Measurements from ENCODE around the gene TK2.

Gene TK2

DNA sequence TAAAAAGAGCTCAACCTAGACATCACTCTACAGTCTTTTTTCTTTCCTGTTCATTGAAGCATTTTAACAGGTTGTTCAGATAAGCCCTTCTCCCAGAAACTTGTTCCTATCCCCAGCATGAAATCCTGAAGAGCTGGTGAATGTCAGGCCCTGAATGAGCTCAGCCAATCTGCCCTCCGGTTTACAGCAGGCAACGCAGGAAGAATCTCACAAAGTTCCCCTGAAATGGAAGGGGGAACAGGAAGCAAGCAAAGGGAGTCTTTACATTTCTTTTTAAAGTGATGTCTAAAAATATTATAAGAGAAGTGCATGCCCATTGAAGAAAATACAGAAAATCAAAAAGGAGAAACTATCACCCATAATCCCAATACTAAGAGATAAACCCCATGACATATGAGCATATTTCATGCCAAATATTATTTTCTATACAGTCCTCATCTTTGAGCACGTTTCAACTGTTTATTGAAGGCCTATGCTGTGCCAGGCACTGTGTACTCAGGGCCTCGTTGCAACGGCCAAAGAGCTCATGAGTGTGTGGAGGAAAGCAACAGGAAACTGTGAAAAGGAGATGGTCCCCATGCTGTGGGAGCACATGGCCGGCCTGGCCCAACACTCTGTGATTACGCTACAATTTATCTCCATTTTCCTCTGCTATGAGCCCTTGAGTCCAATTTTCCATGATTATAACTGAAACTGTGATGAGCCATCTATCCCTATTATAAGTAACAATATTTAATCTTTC, 5.7 kb downstream of the TK2 start:
- DNase-seq, result no peak

DNA sequence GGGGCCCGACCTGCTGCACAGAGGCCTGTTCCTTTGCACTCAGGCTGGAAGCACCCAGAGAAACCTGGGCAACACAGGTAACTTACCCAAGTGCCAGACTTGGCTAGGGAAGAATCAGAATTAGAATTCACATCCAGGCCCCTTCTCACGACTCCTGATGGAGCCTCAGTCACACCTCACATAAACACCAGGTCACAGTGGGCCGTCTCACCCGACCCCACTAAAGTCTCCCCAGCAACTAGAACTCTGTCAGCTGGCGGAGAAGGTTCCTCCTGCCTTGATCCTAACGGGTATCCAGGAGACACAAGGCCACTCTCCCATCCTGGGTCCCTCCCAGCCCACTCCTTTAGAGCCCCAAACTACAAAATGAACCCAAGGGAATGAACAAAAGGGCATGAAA, 6.4 kb downstream of the TK2 start:
- no peak for DNase-seq

DNA sequence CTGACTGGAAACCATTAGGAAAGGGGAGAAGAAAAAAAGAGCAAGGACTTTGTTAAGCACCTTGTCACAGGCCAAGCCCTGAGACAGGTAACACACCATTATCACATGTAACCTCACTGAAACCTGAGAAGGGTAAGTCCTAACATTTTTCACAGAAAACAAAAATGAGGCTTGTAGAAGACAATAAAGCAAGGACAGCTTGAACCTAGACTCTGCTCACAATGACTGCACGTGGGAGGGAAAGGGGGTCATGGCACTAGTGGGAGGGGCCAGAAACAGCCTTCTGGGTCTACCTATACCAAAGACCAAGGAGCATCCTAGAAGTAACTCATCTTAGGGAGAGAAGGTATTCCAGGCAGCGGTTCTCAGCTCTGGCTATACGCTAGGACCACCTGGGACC, 7.5 kb downstream of the TK2 start:
- no peak for DNase-seq

DNA sequence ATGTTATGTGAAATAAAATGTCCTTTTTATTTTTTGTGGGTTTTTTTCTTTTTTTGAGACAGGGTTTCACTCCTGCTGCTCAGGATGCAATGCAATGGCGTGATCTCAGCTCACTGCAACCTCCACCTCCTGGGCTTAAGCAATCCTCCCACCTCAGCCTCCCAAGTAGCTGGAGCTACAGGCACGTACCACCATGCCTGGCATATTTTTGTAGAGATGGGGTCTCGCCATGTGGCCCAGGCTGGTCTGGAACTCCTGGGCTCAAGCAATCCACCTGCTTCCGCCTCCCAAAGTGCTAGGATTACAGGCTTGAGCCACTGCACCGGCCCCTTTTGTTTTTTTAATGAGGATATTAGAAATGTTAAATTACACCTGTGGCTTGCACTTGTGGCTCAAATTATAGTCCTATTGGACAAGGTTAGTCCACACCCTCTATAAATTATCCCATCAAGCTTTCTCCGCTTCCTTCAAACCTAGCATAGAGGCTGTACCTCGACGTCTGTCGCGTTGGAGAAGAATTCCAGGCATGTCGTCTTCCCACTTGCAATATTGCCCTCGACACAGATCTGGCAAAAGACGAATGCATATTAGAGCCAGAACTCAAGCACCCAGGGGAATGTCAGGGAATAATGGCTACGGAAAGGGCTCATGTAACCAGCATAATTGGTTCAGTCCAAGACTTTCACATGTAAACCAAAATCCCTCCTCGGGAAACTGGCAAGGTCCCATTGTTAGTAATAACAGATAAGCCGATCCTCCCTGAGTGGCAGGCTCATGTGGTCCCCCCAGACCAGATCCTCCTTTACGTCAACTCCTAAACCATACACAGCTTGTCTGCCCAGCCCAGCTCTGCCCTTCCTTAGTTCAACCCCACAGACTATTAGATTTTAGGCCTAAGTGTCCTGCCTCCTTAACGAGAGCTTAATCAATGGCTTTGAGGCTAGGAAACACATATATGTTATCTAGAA, 8.2 kb downstream of the TK2 start:
- DNase-seq, result no peak

DNA sequence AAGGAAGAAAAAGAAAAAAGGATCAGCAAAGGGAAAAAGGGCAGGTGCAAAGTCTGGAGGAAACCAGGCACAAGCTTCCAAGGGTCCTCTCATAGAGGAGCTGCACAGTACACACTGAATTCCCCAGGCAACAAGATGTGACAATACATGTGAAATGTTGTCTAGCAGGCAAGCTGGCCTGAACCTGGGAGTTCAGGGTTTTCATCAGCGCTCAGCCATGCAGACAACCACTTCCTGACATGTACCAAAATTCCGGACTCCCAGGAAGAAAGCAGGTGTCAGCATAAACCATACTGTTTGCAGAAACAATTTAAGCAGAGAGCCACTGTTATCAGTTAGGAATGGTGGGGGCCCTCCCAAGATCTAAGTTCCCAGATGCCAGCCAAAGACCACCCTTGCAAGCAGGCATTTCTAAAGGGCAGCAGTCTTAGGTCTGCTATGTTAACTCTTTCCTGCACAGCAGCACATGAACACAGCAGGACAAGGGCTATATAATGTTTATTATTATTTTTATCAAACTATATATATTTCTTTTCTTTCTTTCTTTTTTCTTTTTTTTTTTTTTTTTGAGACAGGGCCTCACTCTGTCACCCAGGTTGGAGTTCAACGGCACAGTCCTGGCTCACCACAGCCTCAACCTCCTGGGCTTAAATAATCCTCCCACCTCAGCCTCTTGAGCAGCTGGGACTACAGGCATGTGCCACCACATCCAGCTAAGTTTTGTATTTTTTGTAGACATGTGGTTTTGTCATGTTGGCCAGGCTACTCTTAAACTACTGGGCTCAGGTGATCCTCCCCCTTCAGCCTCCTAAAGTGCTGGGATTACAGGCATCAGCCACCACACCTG, 10.1 kb downstream of the TK2 start:
- DNase-seq, result no peak

DNA sequence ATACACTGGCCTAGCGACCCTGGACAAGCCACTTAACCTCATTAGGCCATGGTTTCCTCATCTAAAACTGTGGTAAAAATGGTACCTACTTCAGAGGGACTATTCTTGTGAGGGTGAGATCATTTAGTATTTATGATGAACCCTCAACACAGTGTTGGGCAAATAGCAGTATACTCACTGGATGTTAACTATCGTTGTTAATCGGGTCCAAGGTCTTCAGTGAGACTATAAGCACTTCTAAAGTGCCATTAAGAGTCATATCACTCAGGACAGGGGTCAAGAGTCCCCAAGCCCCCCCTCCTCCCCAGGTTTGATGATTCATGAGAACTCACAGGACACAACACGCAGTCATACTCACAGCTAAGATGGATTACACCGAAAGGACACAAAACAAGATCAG, 11.0 kb downstream of the TK2 start:
- DNase-seq, result no peak

DNA sequence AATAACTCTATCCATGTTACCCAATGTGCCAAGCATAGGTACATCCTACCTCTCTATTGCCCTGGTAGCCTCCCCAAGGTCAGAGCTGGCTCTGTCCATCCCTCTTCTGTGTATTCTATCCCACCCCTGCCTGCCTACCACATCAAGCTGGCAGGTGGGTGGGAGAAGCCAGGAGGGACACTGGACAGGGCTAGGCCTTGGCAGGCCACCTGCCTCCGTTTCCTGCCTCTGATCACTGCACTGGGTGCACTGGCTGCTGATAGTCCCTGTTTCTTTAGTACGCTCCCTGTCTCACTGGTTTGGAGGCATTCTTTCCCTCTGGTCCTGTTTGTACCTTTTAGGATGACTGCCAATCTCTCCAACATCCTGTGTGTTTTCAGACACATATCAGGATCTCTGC, 12.7 kb downstream of the TK2 start:
- no peak for DNase-seq

DNA sequence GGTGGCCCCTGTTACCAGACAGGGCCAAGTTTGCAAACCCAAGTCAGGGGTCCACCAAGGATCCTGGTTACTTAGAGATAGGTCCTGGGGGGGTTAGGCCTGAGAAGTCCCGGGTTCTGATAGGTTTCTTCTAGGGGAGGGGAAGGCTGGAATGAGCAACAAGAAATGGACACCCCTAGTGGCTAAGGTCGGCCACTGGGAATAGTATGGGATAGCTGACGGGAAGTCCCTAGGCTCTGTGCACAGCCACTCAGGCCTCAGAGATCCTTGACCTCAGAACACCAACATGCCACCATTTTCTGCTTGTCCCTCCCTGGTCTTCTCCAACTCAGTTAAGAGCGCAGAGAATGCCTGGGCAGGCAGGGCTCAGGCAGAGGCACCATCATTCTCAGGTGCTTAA, 13.4 kb downstream of the TK2 start:
- DNase-seq, result no peak

DNA sequence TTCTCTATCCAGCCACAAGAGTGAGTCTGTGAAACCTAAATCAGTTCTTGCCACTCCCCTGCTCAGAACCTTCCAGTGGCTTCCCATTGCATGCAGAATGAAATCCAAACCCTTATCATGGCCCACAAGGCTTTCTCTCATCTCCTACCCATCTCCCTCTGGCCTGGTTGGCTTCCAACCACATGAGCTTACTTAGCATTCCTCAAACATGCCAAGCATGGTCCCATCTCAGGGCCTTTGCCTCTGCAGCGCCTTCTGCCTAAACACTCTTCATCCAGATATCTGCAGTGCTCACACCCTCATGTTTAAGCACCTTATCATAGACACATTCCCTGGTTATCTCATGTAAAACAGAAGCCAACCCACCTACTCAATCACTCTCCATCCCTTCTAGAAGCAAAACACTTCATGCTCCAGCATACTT, 15.5 kb downstream of the TK2 start:
- DNase-seq, result no peak

DNA sequence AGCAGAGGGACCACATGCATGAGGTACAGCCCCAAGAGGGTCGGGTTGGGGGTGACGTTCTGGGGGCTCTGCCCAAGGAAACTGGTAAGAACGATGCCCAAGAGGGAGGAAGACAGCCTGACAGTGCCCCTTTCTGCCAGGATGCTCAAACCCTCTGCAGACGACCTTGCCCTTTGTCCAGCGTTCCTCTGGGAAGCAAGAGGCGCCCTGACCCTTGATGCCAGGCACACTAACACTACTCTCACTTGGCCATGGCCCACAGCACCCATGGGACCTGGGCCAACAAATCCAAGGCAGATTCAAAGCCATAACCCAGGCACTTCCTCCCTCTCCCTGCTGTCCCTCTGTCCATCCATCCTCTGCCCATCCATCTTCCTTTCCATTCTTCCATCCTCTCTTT, 20.4 kb downstream of the TK2 start:
- DNase-seq, result no peak

DNA sequence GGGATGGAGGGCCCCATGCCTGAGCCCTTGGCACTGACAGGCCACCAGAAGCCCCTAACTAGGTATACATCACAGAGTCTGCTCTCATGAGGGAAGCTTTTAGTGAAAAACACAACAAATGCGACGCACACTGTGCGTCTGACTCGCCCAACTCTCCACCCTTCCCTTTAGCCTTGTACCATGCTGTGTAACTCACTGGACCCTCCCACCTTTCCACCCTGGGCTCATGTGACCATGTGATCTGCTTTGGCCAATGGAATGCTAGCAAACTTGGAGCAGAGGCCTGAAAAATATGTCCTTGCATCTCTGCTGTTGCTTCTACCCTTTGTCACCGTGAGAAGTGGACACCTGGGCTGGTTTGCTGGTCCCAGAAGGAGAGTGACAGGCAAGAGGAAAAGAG, 21.6 kb downstream of the TK2 start:
- DNase-seq, result no peak

DNA sequence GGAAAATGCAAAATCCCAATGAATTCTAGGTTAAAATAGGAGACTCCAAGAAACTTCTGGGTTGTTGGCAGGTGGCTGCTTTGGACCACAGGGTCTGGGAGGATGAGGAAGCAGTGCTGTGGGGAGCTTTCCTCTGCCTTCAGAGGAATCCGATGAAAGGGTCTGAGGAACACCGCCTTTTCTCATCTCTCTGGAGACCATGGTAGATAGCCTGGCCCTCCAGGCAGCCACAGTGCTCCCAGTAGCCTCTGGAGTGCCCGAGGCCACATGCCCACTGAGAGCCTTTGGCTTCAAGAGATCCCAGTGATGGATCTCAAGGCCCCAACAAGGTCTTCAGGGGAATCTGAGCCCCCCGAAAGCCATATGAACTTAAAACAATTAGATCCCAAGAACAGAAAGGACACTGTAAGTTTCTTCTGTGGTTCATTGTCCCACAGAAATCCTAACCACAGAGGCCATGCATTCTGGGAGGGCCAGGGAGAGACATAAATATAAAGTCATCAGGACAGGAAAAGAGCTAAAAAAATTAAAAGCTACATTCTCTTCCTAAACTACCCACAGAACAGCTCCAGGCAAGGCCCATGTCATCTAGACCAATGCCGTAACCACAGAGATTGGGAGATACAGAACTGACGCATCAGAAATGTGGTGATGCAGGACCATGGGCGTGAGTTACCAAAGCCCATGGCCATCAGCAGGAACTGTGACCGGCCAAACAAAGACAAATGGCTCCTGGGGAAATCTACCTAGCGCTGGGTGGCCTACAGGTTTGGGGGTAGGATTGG, 24.3 kb downstream of the TK2 start:
- DNase-seq, result no peak

DNA sequence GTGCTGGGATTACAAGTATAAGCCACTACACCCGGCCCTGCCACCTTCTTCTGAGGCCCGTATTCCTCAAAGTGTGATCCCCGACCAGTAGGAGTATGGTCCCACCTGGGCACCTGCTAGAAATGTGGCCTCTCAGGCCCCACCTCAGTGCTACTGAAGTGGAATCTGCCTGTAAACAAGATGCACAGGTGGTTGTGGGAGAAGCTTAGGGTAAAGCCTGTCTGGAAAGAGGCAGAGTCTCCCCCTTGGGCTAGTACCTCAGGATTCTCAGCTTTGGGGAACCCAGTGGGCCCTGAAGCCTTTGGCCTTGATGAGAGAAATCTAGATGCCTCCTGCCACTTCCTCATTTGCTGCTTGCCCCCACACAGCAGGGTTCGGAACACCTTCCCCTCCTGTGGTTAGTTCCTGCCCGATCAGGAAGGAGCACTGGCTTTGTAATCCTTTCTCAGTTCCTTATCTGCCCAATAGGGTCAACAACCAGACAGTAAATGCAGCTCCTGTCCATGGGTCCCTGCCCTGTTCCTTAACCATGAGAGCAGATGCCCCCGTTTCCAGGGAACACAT, 25.2 kb downstream of the TK2 start:
- DNase-seq, result no peak

DNA sequence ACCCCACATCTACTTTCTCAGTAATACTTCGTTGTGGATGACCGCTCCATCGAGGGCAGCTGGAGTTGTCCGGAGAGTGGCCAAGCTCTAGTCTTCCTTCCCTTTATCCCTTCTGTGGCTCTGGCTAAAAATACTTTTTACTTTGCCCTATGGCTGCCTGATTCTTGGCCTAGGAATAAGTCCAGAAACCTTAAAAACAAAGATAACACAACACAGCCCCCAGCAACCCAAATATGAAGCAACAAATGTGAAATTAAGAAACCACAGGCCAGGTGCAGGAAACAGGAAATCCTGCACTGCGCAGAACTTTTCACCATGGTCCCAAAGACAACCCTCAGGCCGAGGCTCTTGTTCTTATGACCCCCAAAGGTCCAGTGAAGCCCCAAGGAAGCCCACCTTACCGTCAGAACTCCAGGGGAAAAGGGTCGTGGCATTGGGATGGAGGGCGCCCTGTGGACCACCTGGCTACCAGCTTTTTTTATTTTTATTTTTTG, 26.0 kb downstream of the TK2 start:
- DNase-seq, result no peak

DNA sequence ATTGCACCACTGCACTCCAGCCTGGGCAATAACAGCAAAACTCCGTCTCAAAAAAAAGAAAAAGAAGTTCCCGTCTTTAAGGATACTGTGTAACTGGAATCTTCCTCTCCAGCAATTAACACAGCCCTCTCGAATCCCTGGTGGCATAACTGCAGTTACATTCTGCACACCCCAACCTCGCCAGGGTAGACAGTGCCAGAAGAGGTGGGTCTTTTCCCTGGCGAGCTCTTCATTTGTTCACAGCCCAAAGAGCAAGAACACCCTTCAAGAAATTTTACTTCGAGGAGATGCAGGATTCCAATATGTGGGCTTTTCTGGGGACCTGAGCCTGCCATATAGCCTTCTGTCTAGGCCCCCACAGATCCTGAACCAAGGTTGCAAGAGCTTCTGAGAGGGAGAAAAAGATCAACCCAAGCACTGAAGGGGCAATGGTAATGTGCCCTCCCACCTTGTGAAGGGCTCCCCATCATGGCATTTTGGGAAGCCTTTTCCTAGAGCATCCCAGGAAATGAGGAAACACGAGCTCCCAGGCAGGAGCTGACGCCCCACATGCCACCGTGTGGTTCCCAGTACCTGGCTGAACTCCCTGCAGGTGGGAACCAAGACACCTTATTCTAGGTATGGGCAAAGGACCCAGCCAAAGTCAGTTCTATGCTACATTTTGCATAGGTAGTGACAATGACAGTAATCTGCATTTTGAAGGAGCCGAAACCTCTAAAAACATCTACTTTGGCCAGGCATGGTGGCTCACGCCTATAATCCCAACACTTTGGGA, 26.9 kb downstream of the TK2 start:
- no peak for DNase-seq

DNA sequence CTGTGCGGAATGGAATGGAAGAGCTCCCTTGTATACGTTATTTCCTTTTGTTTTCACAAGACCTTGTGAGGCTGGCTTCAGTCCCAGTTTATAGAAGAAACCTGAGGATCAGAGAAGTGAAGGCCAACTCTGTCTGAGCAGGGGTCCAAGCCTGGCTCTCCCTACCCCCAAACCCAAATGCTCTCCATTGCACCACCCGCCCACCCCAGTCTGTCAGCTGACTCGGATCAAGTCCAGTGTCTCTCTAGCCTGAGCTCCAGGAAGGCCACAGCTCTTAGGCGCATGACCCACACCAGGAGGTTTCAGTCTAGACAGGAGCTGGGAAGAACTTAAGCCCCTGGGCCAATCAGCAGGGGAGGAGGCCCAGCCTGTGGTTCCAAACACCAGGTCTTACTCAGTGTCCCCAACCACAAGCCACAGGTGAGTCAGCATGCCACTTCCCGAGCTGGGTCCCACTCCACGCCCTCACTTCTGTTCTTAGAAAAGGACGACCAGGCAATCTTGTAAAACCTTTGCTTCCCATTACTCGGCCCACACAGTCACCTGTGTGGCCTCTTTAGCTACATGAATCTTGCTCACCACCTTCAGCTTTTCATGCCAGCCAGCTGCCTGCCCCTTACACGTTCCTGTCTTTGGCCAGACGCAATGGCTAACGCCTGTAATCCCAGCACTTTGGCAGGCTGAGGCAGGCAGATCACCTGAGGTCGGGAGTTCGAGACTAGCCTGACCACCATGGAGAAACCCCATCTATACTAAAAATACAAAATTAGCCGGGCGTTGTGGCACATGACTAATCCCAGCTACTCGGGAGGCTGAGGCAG, 27.8 kb downstream of the TK2 start:
- no peak for DNase-seq

DNA sequence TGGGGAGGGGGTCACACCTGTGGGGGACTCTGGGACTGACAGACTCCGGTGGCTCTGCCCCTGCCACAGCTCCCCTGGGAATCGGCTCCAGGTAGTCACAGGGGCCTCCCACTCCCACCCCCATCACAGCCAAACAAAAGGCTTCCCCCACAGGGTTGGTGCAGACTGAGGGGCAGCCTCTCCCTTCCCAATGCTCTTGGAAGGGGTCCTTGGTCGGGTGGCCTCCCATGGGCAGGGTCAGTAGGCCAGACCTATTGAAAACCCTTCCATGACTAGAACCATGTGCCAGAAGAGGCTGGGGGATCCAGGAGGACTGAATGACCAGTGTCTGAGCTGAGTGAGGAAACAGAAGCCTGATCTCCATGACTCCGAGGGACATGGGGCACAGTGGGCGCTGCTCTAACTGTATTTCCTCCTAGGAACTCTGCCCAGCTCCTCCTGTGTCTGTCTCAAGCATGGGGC, 28.6 kb downstream of the TK2 start:
- no peak for DNase-seq

DNA sequence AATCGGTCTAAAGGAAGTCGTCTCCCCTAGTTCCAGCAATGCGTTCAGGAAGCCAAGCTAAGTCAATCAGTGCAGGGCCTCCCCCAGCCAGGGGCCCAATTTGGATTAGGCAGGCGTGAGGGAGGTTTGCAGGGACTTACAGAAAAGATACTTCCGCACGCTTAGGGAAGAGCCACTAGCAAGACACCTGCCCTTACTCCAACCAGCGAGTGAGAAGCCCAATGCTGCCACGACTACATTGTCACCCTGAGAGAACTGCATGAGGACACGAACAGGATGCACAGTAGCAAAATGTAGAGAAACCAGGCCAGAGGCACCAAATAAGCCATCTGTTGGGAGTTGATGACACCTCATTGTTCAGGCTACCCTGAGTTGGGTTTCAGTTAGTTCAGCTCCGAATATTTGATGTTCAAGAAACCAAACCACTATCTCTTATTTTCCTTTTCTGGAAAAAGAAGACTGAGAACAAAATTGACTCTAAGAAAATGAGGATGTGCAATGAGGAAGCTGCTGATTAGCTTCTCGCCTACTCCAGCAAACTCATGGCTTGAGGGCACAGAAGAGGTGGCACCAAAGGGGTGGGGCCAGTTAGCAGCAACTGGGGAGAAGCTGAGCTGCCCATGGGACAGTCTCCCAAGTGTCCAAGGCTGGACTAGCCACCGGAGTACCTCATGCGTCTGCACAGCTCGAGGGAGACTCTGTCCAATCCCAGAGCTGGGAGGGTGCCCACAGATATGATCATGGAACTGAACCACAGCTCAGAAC, 29.3 kb downstream of the TK2 start:
- DNase-seq, result no peak

All from NCI-H2227 treated with DMSO at 0.1 percent for 48 hours (cell line).